HepG2 (cell line): ENCODE measurements around the gene PTPRH. TPM values are rescaled to one million over a fixed set of nuclear protein-coding genes. Genes with fewer than 3 reads are reported as not detected.

Experiments
- GATAD2A ChIP-seq: IDR thresholded peaks from 2 replicates; pipeline ENCODE4 v1.6.1; 2016
- HIVEP1 ChIP-seq: sonication (generic); formaldehyde crosslinking; IDR thresholded peaks from 2 replicates; pipeline ENCODE4 v1.4.0; 2020; ENCODE audit warnings: mild to moderate bottlenecking, missing genetic modification reagents
- KAT8 ChIP-seq: IDR thresholded peaks from 2 replicates; pipeline ENCODE4 v1.6.1; 2016; ENCODE audit warnings: missing genetic modification reagents, missing compliant biosample characterization
- MIXL1 ChIP-seq: IDR thresholded peaks from 2 replicates; pipeline ENCODE4 v1.6.1; 2016
- RBM39 ChIP-seq: fragments of 200-400 bp; formaldehyde crosslinking; IDR thresholded peaks from one replicate; pipeline ENCODE4 v1.6.1; 2018; ENCODE audit warnings: antibody characterized with exemption, mild to moderate bottlenecking, low read depth, low read length; ENCODE audit not compliant: poor library complexity, severe bottlenecking
- SRY ChIP-seq: sonication (generic); formaldehyde crosslinking; IDR thresholded peaks from 2 replicates; pipeline ENCODE4 v1.8.0; 2022; ENCODE audit warnings: mild to moderate bottlenecking, missing genetic modification reagents
- ZNF564 ChIP-seq: sonication (generic); formaldehyde crosslinking; IDR thresholded peaks from 2 replicates; pipeline ENCODE4 v1.8.1; 2023; ENCODE audit warnings: mild to moderate bottlenecking, missing genetic modification reagents
- polyA plus RNA-seq, 8 experiments: library from polyadenylated mRNA; depleted of rRNA in 3 of 8; stranded (reverse) in 7 of 8; unstranded in 1 of 8; fragments of >200 nt; fragmentation: Illumina TruSeq in 4 of 8; extraction: Trizol in 4 of 8; gene quantifications; 2 replicates each; pipeline versions ENCODE4 v1.2.1 to v1.2.3, GENCODE V29; 2011 to 2016; ENCODE audit warnings: low read depth in 4 of 8, missing spikeins in 1 of 8, mixed read lengths in 1 of 8; ENCODE audit not compliant: insufficient read depth in 1 of 8
- total RNA-seq, 5 experiments: library from RNA; depleted of rRNA; stranded (reverse); fragments of >200 nt; fragmentation: Illumina TruSeq; extraction: Trizol; gene quantifications; 2 replicates each; pipeline ENCODE4 v1.2.3, GENCODE V29; 2016; ENCODE audit warnings: low read depth in 1 of 5
- TF ChIP-seq, protein P1 (sequence below): sonication (generic); formaldehyde crosslinking; IDR thresholded peaks from 2 replicates; pipeline ENCODE4 v1.4.0; 2020; ENCODE audit warnings: missing genetic modification reagents
- TF ChIP-seq, protein P2 (sequence below): IDR thresholded peaks from 2 replicates; pipeline ENCODE4 v1.6.1; 2016
- TF ChIP-seq, protein P3 (sequence below): sonication (generic); formaldehyde crosslinking; IDR thresholded peaks from 2 replicates; pipeline ENCODE4 v1.4.0; 2020; ENCODE audit warnings: mild to moderate bottlenecking, missing genetic modification reagents
- TF ChIP-seq, protein P4 (sequence below): sonication (generic); formaldehyde crosslinking; IDR thresholded peaks from 2 replicates; pipeline ENCODE4 v1.4.0; 2020; ENCODE audit warnings: missing genetic modification reagents
- TF ChIP-seq, protein P5 (sequence below): sonication (generic); formaldehyde crosslinking; IDR thresholded peaks from 2 replicates; pipeline ENCODE4 v1.9.0; 2021; ENCODE audit warnings: missing genetic modification reagents, mild to moderate bottlenecking, borderline replicate concordance

The PTPRH gene
- total and polyA plus RNA-seq, 2 of the 13 experiments (the other 11 are each of a cell fraction or from before 2014, with no cell fraction given) = 14.7 to 125 TPM

DNA sequence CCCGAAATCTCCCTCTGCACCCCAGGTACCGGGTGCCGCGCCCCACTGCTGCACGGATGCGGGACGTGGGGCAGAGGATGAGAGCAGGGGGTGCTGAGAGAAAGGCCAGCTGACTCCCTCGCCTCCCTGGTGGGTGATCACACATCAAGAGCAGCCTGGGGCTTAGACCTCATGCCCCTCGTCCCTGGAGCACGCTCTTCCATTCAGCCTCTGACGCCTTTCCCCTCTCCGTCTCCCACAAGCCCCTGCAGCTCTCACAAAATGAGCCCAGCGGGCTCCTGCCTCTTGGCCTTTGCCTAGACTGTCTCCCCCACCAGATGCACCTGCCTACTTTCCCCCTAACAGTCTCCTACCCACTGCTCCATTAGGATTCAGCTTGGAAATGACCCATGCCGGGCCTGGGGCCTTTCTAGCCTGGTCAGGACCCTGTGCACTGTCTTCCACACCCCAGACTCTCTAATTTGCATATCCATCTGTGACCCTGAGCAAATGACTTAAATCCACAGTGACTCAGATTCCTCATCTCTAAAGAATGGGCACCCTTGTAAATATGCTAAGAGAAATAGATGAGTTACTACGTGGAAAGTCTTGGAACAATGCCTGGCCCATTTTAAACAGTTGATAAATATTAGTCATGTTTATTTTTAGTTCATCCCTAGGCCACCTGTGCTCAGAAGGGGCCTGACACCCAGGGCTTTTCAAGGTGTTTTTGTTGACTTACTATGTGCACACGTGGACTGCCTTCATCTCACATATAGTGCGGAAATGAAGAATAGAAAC is 582 bp upstream of the PTPRH start (continued):
- TF ChIP-seq, protein P1, sequence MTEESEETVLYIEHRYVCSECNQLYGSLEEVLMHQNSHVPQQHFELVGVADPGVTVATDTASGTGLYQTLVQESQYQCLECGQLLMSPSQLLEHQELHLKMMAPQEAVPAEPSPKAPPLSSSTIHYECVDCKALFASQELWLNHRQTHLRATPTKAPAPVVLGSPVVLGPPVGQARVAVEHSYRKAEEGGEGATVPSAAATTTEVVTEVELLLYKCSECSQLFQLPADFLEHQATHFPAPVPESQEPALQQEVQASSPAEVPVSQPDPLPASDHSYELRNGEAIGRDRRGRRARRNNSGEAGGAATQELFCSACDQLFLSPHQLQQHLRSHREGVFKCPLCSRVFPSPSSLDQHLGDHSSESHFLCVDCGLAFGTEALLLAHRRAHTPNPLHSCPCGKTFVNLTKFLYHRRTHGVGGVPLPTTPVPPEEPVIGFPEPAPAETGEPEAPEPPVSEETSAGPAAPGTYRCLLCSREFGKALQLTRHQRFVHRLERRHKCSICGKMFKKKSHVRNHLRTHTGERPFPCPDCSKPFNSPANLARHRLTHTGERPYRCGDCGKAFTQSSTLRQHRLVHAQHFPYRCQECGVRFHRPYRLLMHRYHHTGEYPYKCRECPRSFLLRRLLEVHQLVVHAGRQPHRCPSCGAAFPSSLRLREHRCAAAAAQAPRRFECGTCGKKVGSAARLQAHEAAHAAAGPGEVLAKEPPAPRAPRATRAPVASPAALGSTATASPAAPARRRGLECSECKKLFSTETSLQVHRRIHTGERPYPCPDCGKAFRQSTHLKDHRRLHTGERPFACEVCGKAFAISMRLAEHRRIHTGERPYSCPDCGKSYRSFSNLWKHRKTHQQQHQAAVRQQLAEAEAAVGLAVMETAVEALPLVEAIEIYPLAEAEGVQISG (CRISPR knock-in tag) = peak; percentile 53; the same call in 1 of the 2 replicates
- TF ChIP-seq, protein P2, sequence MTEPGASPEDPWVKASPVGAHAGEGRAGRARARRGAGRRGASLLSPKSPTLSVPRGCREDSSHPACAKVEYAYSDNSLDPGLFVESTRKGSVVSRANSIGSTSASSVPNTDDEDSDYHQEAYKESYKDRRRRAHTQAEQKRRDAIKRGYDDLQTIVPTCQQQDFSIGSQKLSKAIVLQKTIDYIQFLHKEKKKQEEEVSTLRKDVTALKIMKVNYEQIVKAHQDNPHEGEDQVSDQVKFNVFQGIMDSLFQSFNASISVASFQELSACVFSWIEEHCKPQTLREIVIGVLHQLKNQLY = peak; percentile 70; the same call in 1 of the 2 replicates
- TF ChIP-seq MIXL1 (CRISPR knock-in tag) = no peak
- peak; percentile 60 for TF ChIP-seq GATAD2A (CRISPR knock-in tag)
- TF ChIP-seq KAT8 = no peak
- no peak for TF ChIP-seq ZNF564 (CRISPR knock-in tag)
- TF ChIP-seq, protein P3, sequence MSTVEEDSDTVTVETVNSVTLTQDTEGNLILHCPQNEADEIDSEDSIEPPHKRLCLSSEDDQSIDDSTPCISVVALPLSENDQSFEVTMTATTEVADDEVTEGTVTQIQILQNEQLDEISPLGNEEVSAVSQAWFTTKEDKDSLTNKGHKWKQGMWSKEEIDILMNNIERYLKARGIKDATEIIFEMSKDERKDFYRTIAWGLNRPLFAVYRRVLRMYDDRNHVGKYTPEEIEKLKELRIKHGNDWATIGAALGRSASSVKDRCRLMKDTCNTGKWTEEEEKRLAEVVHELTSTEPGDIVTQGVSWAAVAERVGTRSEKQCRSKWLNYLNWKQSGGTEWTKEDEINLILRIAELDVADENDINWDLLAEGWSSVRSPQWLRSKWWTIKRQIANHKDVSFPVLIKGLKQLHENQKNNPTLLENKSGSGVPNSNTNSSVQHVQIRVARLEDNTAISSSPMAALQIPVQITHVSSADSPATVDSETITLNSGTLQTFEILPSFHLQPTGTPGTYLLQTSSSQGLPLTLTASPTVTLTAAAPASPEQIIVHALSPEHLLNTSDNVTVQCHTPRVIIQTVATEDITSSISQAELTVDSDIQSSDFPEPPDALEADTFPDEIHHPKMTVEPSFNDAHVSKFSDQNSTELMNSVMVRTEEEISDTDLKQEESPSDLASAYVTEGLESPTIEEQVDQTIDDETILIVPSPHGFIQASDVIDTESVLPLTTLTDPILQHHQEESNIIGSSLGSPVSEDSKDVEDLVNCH = no peak
- TF ChIP-seq, protein P4, sequence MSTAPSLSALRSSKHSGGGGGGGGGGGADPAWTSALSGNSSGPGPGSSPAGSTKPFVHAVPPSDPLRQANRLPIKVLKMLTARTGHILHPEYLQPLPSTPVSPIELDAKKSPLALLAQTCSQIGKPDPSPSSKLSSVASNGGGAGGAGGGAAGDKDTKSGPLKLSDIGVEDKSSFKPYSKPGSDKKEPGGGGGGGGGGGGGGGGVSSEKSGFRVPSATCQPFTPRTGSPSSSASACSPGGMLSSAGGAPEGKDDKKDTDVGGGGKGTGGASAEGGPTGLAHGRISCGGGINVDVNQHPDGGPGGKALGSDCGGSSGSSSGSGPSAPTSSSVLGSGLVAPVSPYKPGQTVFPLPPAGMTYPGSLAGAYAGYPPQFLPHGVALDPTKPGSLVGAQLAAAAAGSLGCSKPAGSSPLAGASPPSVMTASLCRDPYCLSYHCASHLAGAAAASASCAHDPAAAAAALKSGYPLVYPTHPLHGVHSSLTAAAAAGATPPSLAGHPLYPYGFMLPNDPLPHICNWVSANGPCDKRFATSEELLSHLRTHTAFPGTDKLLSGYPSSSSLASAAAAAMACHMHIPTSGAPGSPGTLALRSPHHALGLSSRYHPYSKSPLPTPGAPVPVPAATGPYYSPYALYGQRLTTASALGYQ (CRISPR knock-in tag) = peak; percentile 33; the same call in 1 of the 2 replicates
- TF ChIP-seq, protein P5, sequence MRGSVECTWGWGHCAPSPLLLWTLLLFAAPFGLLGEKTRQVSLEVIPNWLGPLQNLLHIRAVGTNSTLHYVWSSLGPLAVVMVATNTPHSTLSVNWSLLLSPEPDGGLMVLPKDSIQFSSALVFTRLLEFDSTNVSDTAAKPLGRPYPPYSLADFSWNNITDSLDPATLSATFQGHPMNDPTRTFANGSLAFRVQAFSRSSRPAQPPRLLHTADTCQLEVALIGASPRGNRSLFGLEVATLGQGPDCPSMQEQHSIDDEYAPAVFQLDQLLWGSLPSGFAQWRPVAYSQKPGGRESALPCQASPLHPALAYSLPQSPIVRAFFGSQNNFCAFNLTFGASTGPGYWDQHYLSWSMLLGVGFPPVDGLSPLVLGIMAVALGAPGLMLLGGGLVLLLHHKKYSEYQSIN (CRISPR knock-in tag) = no peak
- peak; percentile 63; the same call in 1 of the 2 replicates for TF ChIP-seq HIVEP1
- TF ChIP-seq SRY = 0 out of 2 replicates have a peak, but pooled peaks have one; percentile 74
- TF ChIP-seq RBM39 = peak; percentile 71
